BE2C (cell line): ENCODE results near the gene SLC37A1. TPM values are rescaled to one million over a fixed set of nuclear protein-coding genes. Genes with fewer than 3 reads are reported as not detected.
A peak's percentile ranks its signal among the peaks of the same experiment; 100 is the strongest.

Source experiments
- DNase-seq: peaks from one replicate; pipeline ENCODE4 v3.0.0-alpha.2; 2020
- H3K27me3 ChIP-seq: fragments of 250-450 bp; sonication (Bioruptor Pico); 2 replicates; pipeline ENCODE4 v1.5.1; 2020; ENCODE audit warnings: mild to moderate bottlenecking
- H3K36me3 ChIP-seq: fragments of 250-450 bp; sonication (Bioruptor Pico); 2 replicates; pipeline ENCODE4 v1.5.1; 2020; ENCODE audit warnings: mild to moderate bottlenecking
- H3K4me1 ChIP-seq: fragments of 250-450 bp; sonication (Bioruptor Pico); 2 replicates; pipeline ENCODE4 v1.5.1; 2020
- H3K4me3 ChIP-seq: 2 replicates; pipeline ENCODE4 v1.5.1; 2011; ENCODE audit warnings: low read depth, low read length
- H3K9me3 ChIP-seq: fragments of 250-450 bp; sonication (Bioruptor Pico); 2 replicates; pipeline ENCODE4 v1.5.1; 2020
- polyA plus RNA-seq: library from polyadenylated mRNA; unstranded; fragments of >200 nt; gene quantifications from one replicate; pipeline ENCODE4 v1.2.1, GENCODE V29; 2012; ENCODE audit warnings: low read depth, missing spikeins; ENCODE audit not compliant: insufficient read length, insufficient read depth
- TF ChIP-seq, protein P1 (sequence below): IDR thresholded peaks from 2 replicates; pipeline ENCODE4 v1.5.1; 2012; ENCODE audit warnings: mild to moderate bottlenecking, low read depth, low read length

SLC37A1 gene
- polyA plus RNA-seq: 3.9 TPM

DNA sequence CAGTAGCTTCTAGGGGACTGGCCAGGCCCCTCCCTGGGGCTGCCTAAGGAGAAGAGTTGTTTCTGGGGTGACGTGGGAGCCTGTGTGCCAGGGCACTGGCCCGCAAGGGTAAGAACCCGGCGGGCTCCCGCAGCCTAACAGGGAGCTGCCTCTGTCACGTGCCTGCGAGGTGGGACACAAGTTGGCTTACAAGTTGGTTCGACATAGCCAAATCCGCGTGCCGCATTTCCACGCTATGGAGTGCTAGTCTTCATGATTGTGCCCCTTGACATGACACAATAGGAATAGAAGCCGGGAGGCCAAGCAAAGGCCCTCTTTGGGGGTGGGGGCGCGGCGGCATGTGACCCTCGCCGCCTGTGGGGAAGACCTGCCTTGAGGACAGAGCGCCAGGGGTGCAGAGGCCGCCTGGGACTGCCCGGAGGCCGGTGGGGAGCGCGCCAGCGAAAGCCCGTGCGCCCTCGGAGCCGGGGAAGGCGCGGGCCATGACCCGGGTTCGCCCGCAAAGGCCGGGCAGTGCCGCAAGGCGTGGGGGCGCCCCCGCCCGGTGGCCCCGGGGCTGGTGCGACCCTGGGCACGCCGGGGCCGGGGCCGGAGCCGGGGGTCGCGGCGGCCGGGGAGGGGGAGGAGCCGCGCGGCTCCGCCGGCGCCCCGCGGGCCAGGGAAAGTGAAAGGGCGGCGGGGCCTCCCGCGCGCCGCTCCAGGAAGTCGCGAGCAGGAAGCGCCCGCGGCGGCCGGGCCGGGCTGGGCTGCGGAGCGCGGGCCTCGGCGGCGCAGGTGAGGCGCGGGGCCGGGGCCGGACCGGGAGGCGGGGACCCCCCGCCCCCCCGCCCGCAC is at the start of gene SLC37A1:
SLC37A1 (plus strand) TSS at position 702 of the 834 bp plus-strand sequence. CDS start 4,603 bp downstream, outside the sequence.
- Histone ChIP-seq H3K27me3 (peaks cover 3% of the 10 kb centered on the region), H3K36me3 (no peaks in the 10 kb centered on the region), H3K4me1 (no peaks in the 10 kb centered on the region), H3K4me3 (peak within 1 kb of the TSS; percentile 70), H3K9me3 (no peaks in the 10 kb centered on the region)
- DNase-seq: no peak
- TF ChIP-seq, protein P1, sequence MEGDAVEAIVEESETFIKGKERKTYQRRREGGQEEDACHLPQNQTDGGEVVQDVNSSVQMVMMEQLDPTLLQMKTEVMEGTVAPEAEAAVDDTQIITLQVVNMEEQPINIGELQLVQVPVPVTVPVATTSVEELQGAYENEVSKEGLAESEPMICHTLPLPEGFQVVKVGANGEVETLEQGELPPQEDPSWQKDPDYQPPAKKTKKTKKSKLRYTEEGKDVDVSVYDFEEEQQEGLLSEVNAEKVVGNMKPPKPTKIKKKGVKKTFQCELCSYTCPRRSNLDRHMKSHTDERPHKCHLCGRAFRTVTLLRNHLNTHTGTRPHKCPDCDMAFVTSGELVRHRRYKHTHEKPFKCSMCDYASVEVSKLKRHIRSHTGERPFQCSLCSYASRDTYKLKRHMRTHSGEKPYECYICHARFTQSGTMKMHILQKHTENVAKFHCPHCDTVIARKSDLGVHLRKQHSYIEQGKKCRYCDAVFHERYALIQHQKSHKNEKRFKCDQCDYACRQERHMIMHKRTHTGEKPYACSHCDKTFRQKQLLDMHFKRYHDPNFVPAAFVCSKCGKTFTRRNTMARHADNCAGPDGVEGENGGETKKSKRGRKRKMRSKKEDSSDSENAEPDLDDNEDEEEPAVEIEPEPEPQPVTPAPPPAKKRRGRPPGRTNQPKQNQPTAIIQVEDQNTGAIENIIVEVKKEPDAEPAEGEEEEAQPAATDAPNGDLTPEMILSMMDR: no peak

DNA sequence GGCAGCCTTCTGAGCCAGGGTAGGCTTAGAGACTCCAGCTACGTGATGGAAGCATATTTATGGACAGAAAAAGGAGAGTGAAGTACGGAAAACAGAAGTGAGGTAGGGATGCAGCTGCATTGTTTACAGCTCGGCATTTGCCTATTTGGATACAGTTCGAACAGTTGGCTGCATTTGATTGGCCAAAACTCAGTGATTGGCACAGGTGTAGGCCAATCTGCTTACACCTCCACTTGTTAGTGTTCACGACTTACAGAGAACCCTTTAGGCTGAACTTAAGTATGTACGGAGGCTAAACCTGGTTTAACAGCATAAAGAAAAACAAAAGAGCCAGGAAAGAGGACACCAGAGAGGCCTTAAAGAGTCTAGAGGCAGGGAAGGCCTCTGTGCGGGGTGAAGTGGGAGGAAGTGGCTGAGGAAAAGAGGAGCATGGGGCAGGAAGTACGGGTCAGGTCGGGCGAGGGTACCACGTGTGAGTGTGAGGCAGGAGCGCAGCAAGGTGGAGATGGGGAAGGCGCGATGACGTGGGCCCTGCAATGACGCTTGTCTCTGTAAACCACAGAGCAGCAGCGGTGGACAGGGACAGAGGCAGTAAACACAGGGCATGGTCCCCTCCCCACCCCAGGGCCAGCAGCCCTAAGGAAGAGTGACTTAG is 49.7 kb upstream of the SLC37A1 start:
- H3K4me1 ChIP-seq: no peaks in the 10 kb centered on the region; the same call in 1 of the 2 replicates
- no peaks in the 10 kb centered on the region for H3K9me3 ChIP-seq
- TF ChIP-seq, protein P1: no peak
- no peak overlapping the region for H3K4me3 ChIP-seq
- peak; percentile 47 for DNase-seq
- H3K27me3 ChIP-seq: no peaks in the 10 kb centered on the region
- no peaks in the 10 kb centered on the region for H3K36me3 ChIP-seq

DNA sequence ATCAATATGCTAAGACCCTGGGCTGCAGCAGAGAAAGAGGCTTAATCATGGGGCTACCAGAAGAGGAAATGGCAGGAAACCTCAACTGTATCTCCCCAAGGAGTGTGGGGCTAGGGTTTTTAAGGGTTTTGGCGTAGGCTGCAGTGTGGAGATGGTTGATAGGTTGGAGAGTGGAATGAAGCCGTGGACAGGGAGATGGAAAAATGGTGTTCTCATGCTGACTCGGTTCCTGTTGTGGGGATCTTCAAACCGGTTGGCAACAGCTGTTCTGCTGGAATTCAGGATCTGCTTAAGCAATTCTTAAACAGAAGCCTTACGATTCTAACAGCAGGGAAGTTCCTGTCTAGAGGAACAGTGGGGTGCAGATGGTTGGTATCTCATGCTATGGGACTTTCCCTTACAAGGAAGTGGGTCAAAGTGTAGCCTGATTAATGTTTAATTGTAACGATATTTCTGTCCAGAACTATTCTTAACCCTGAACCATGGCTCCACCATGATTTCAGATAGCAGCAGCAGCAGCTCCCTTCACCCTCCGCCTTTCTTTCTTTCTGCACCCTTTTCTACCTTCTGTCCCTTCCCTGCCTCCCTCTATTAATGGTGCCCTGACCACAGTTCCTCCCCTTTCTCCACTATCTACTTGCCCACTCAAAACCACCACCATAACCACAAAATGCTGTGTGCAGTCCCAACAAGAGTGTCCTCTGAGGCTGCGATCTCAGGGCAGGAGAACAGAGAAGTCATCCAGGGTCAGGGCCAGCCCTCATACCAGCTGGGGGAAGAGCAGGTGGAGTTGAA is 48.4 kb upstream of the SLC37A1 start:
- Histone ChIP-seq H3K4me3 (no peak overlapping the region), H3K36me3 (no peaks in the 10 kb centered on the region), H3K27me3 (no peaks in the 10 kb centered on the region), H3K9me3 (no peaks in the 10 kb centered on the region), H3K4me1 (no peaks in the 10 kb centered on the region; the same call in 1 of the 2 replicates)
- TF ChIP-seq, protein P1: no peak
- no peak for DNase-seq

DNA sequence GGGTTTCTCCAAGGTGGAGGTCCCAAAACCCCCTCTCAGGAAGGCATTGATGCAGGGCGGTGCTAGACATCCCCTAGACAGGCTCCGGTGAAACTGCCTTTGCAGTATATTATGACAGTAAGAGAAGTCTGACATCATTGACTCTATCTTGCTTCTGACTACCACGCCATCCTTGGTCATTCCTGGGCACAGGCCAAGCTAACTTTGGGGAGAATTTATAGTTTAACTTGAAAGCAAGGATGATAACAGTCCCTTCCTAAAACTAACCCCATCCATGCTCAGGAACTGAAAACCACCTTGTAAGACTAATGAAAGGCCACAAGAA is 47.9 kb upstream of the SLC37A1 start:
- Histone ChIP-seq H3K36me3 (no peaks in the 10 kb centered on the region), H3K4me3 (no peak overlapping the region), H3K9me3 (no peaks in the 10 kb centered on the region), H3K27me3 (no peaks in the 10 kb centered on the region), H3K4me1 (no peaks in the 10 kb centered on the region; the same call in 1 of the 2 replicates)
- TF ChIP-seq, protein P1: no peak
- DNase-seq: no peak

DNA sequence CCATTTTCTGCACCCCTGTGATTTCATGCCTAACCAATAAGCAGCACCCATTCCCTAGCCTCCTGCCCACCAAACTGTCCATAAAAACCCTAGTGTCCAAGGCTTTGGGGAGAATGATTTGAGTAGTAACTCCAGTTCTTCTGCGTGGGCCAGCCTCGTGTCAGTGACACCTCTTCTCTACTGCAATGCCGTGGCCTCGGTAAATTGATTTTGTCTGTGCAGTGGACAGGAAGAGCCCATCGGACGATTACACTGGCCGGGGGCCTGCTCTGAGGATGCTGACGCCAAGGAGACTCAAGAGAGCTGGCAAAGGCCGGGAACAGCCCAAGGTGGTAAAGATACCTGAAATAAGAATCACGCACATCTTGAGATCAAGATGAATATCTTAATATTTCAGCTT is 47.0 kb upstream of the SLC37A1 start:
- H3K9me3 ChIP-seq: no peaks in the 10 kb centered on the region
- DNase-seq: no peak
- no peak overlapping the region for H3K4me3 ChIP-seq
- no peaks in the 10 kb centered on the region for H3K27me3 ChIP-seq
- H3K36me3 ChIP-seq: no peaks in the 10 kb centered on the region
- TF ChIP-seq, protein P1: no peak
- no peaks in the 10 kb centered on the region; the same call in 1 of the 2 replicates for H3K4me1 ChIP-seq
